Measurements from ENCODE around the gene GLB1L.

- TF ChIP-seq CTCF (conservative IDR thresholded peaks at IDR 0.05) (no peak), ZFX (IDR thresholded peaks at IDR 0.05) (no peak)
Observed at GRCh38 chr2:219216535-219216915, 28.7 kb downstream of the GLB1L start.
